ENCODE measurements around the gene CAMK4.

DNA sequence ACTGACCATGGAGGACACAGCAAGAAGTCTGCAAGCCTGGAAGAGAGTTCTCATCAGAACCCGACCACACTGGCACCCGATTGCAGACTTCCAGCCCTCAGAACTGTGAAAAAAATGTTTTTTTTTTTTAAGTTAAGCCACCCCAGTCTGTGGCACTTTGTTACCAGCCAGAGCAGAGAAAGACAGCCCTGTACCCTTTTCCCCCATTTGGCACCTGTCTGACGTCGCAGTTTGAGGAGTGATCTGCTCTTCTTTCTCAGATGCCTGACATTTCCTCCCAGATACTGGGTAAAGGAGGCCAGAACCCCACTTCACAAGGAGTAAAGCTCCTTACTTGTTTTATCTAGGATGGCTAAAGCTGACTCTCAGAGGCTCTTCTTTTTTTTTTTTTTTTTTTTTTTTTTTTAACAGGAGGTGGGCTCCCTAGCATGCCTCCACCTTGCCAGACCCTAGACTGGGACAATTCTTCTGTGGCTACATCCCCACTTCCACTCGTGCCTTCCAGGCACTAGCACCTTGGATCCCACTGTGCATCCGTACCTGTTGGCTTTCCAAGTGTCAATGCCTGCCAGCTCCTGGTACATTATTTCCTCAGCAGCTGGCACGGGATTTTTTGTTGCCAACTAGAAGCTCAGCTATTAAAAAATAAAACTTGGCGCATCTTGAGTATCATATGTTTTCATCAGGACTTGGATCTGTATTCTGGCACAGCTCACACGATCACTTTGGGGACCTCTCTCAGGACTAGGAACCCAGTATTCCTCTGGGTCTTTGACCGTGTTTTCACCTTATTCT is 14.4 kb downstream of the CAMK4 start:
- TF ChIP-seq, protein P1, sequence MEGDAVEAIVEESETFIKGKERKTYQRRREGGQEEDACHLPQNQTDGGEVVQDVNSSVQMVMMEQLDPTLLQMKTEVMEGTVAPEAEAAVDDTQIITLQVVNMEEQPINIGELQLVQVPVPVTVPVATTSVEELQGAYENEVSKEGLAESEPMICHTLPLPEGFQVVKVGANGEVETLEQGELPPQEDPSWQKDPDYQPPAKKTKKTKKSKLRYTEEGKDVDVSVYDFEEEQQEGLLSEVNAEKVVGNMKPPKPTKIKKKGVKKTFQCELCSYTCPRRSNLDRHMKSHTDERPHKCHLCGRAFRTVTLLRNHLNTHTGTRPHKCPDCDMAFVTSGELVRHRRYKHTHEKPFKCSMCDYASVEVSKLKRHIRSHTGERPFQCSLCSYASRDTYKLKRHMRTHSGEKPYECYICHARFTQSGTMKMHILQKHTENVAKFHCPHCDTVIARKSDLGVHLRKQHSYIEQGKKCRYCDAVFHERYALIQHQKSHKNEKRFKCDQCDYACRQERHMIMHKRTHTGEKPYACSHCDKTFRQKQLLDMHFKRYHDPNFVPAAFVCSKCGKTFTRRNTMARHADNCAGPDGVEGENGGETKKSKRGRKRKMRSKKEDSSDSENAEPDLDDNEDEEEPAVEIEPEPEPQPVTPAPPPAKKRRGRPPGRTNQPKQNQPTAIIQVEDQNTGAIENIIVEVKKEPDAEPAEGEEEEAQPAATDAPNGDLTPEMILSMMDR (IDR thresholded peaks at IDR 0.05; ENCODE audit: low read depth, low read length), result no peak
- no peak for TF ChIP-seq EZH2phosphoT487 (IDR thresholded peaks at IDR 0.05; ENCODE audit: low read depth)

Data from OCI-LY3 (cell line).